A673 (cell line): ENCODE data around the gene PFDN2. TPM values are rescaled to one million over a fixed set of nuclear protein-coding genes. Genes with fewer than 3 reads are reported as not detected.

ENCODE experiments used
- BruUV-seq: library from RNA; stranded (reverse); fragments of 400-500 nt; replicated peaks from 2 replicates; lab custom pipeline; 2021; lab: Mats Ljungman, UMichigan
- CTCF ChIA-PET: fragments of 300-600 bp; sonication (Branson Sonifier 250); formaldehyde crosslinking; loops from one replicate; lab custom pipeline; 2022; ENCODE audit warnings: antibody characterized with exemption; lab: Charles Lee
- POLR2A ChIA-PET: fragments of 300-600 bp; sonication (Branson Sonifier 250); formaldehyde crosslinking; loops from one replicate; lab custom pipeline; 2022; ENCODE audit warnings: antibody characterized with exemption; ENCODE audit not compliant: low non-redundant PET; lab: Charles Lee
- DNase-seq: peaks from one replicate; pipeline ENCODE4 v3.0.0-alpha.2; 2015; ENCODE audit warnings: low spot score
- H3K27ac ChIP-seq: fragments of 200-600 bp; sonication (generic); 2 replicates; pipeline ENCODE4 v1.5.1; 2016; ENCODE audit warnings: mixed run types, low read depth, mild to moderate bottlenecking, mixed read lengths, antibody characterized with exemption, low read length; ENCODE audit not compliant: poor library complexity, severe bottlenecking
- H3K27me3 ChIP-seq: fragments of 200-600 bp; sonication (generic); replicated peaks from 2 replicates; pipeline ENCODE4 v1.6.1; 2017; ENCODE audit warnings: mixed run types, low read depth, mild to moderate bottlenecking, mixed read lengths, antibody characterized with exemption, low read length; ENCODE audit not compliant: insufficient read depth, poor library complexity
- H3K36me3 ChIP-seq: fragments of 200-600 bp; sonication (generic); 2 replicates; pipeline ENCODE4 v1.6.1; 2016; ENCODE audit warnings: mixed run types, mild to moderate bottlenecking, mixed read lengths, antibody characterized with exemption, low read length; ENCODE audit not compliant: insufficient read depth, poor library complexity, severe bottlenecking
- H3K4me1 ChIP-seq: fragments of 200-600 bp; sonication (generic); 2 replicates; pipeline ENCODE4 v1.6.1; 2017; ENCODE audit warnings: mixed run types, mild to moderate bottlenecking, mixed read lengths, antibody characterized with exemption, low read length; ENCODE audit not compliant: insufficient read depth, poor library complexity, severe bottlenecking
- H3K4me3 ChIP-seq: fragments of 200-600 bp; sonication (generic); 2 replicates; pipeline ENCODE4 v1.5.1; 2016; ENCODE audit warnings: low read depth, mixed run types, mild to moderate bottlenecking, mixed read lengths, low read length; ENCODE audit not compliant: poor library complexity, severe bottlenecking
- H3K9me3 ChIP-seq: fragments of 200-600 bp; sonication (generic); 2 replicates; pipeline ENCODE4 v1.6.1; 2016; ENCODE audit warnings: mixed run types, low read depth, mild to moderate bottlenecking, mixed read lengths, antibody characterized with exemption, low read length; ENCODE audit not compliant: poor library complexity, severe bottlenecking
- EZH2 ChIP-seq: fragments of 200-600 bp; sonication (generic); IDR thresholded peaks from 2 replicates; pipeline ENCODE4 v1.6.1; 2017; ENCODE audit warnings: borderline replicate concordance, low read depth, mild to moderate bottlenecking, mixed read lengths, antibody characterized with exemption, low read length; ENCODE audit not compliant: poor library complexity, severe bottlenecking
- intact Hi-C: fragments of 100-400 bp; cut with micrococcal nuclease; formaldehyde crosslinking; loops from one replicate; pipeline ENCODE4 v1.10.0; 2022; ENCODE audit not compliant: unreplicated experiment
- total RNA-seq: library from RNA; stranded (reverse); gene quantifications from 2 replicates; pipeline ENCODE4 v1.2.3, GENCODE V29; 2021
- TF ChIP-seq, protein P1 (sequence below): fragments of 300-800, 200-600 bp; sonication (generic); conservative IDR thresholded peaks from 2 replicates; pipeline ENCODE4 v1.5.1; 2017; ENCODE audit warnings: low read depth, mild to moderate bottlenecking, antibody characterized with exemption, low read length, moderate library complexity, mixed read lengths

The PFDN2 gene
- total RNA-seq, 1 experiment from 2014 or later = 131 TPM

DNA sequence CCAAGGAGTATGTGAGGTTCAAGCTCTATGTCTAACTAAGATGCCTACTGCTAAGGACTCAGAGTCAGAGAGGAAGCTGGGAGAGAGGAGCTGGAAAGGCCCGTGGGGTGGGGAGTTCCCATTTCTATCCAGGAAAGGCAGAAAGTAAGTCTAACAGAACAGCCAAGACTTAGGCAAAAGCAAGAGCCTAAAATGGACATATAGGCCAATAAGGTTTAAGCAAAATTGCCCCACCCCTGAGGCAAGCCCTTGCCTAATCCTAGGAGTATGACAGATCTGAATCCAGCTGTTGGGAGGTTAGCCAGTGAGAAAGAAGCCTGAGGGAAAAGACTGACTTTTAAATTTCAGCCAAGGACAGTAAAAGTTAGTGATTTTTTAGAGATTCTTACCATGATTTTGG, 21.3 kb downstream of the PFDN2 start:
- no TSS peak for BruUV-seq
- intact Hi-C loops = loop anchor here (10.0 kb wide), 1 partner anchor 372 kb away; no protein-coding TSS in a partner anchor
- no peak overlapping the region for H3K4me3 ChIP-seq
- H3K27me3 ChIP-seq = peaks cover 3% of the 10 kb centered on the region
- POLR2A ChIA-PET = no interaction called here
- H3K27ac ChIP-seq = no peak overlapping the region
- H3K36me3 ChIP-seq = peaks cover 14% of the 10 kb centered on the region
- no peak for DNase-seq
- TF ChIP-seq EZH2 = no peak
- TF ChIP-seq, protein P1, sequence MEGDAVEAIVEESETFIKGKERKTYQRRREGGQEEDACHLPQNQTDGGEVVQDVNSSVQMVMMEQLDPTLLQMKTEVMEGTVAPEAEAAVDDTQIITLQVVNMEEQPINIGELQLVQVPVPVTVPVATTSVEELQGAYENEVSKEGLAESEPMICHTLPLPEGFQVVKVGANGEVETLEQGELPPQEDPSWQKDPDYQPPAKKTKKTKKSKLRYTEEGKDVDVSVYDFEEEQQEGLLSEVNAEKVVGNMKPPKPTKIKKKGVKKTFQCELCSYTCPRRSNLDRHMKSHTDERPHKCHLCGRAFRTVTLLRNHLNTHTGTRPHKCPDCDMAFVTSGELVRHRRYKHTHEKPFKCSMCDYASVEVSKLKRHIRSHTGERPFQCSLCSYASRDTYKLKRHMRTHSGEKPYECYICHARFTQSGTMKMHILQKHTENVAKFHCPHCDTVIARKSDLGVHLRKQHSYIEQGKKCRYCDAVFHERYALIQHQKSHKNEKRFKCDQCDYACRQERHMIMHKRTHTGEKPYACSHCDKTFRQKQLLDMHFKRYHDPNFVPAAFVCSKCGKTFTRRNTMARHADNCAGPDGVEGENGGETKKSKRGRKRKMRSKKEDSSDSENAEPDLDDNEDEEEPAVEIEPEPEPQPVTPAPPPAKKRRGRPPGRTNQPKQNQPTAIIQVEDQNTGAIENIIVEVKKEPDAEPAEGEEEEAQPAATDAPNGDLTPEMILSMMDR = no peak
- H3K9me3 ChIP-seq = no peaks in the 10 kb centered on the region
- H3K4me1 ChIP-seq = no peaks in the 10 kb centered on the region
- CTCF ChIA-PET = no interaction called here

DNA sequence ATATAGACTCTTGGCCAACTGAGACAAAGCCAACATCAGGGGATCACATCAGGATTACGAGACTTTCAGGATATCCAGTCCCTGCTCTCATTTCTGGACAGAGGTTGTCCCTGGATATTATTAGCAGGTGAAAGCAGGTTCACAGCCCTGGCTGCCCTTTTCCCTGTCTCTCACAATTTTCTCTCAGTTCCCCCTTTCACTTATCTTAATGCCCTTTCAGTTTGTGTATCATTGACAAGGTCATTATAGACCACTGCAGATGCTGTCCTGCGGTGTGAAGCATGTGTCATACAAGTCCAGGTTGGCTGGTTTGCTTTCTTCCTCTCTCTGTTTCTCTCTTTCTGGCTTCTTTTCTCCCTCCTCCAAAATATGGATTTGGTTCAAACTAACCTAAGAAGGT, 21.8 kb downstream of the PFDN2 start:
- Histone ChIP-seq H3K27ac (no peak overlapping the region), H3K4me3 (no peak overlapping the region), H3K36me3 (peaks cover 12% of the 10 kb centered on the region), H3K27me3 (peaks cover 3% of the 10 kb centered on the region), H3K9me3 (no peaks in the 10 kb centered on the region), H3K4me1 (no peaks in the 10 kb centered on the region)
- CTCF ChIA-PET = no interaction called here
- no TSS peak for BruUV-seq
- POLR2A ChIA-PET = no interaction called here
- intact Hi-C loops = loop anchor here (10.0 kb wide), 1 partner anchor 371 kb away; no protein-coding TSS in a partner anchor
- TF ChIP-seq EZH2 = no peak
- TF ChIP-seq, protein P1 = no peak
- no peak for DNase-seq

DNA sequence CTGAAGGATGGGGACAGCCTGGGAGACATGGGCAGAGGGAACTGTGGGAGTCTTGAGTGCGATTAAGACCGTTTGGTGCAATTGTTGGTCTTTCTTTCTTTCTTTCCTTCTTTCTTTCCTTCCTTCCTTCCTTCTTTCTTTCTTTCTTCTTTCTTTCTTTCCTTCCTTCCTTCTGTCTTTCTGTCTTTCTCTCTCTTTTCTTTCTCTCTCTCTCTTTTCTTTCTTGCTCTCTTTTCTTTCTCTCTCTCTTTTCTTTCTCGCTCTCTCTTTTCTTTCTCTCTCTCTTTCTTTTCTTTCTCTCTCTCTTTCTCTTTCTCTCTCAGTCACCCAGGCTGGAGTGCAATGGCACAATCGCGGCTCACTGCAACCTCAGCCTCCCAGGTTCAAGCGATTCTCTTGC, 22.6 kb downstream of the PFDN2 start:
- H3K27ac ChIP-seq = no peak overlapping the region
- DNase-seq = no peak
- ChIA-PET CTCF (no interaction called here), POLR2A (no interaction called here)
- TF ChIP-seq, protein P1 = no peak
- no peak for TF ChIP-seq EZH2
- peaks cover 5% of the 10 kb centered on the region for H3K36me3 ChIP-seq
- no peaks in the 10 kb centered on the region for H3K4me1 ChIP-seq
- intact Hi-C loops = loop anchor here (10.0 kb wide), 1 partner anchor 370 kb away; no protein-coding TSS in a partner anchor
- H3K27me3 ChIP-seq = peaks cover 3% of the 10 kb centered on the region
- H3K9me3 ChIP-seq = no peaks in the 10 kb centered on the region
- no TSS peak for BruUV-seq
- no peak overlapping the region for H3K4me3 ChIP-seq
